ENCODE results near the gene SEMA5A. TPM values are rescaled to one million over a fixed set of nuclear protein-coding genes. Genes with fewer than 3 reads are reported as not detected.
A peak's percentile ranks its signal among the peaks of the same experiment; 100 is the strongest.

SEMA5A gene
- total RNA-seq, 1 donor from 2014 or later: 13.8 TPM

- Histone ChIP-seq H3K79me2 (ENCODE audit: insufficient read depth, low read length) (no peaks in the 10 kb centered on the region), H2AFZ (ENCODE audit: low read depth, low read length) (no peak overlapping the region)
- no peak overlapping the region for H3K4me3 Mint-ChIP-seq (ENCODE audit: unreplicated experiment)
These were observed 371.4 kb downstream of the SEMA5A start for GRCh38 chr5:9174446-9174845.

GRCh38 chr5:9173281-9174048 lies 372.4 kb downstream of the SEMA5A start:
- Histone ChIP-seq H3K4me2 (ENCODE audit: low read length) (peak overlapping the region; percentile 4), H3K27ac (ENCODE audit: low read depth, low read length) (peak overlapping the region; percentile 42), H3K79me2 (ENCODE audit: insufficient read depth, low read length) (no peaks in the 10 kb centered on the region), H3K27me3 (ENCODE audit: insufficient read depth, low read length) (no peaks in the 10 kb centered on the region), H3K9me3 (ENCODE audit: insufficient read depth, low read depth, low read length) (no peaks in the 10 kb centered on the region), H3K4me1 (ENCODE audit: insufficient read depth, low read length) (peaks cover 9% of the 10 kb centered on the region), H3K4me3 (ENCODE audit: insufficient read depth, low read depth, low read length) (no peak overlapping the region), H3K9ac (ENCODE audit: low read length) (no peak overlapping the region), H3K36me3 (ENCODE audit: insufficient read depth, low read length) (no peaks in the 10 kb centered on the region), H2AFZ (ENCODE audit: low read depth, low read length) (no peak overlapping the region), H4K20me1 (ENCODE audit: insufficient read depth, low read length) (no peaks in the 10 kb centered on the region)
- peaks cover 12% of the 10 kb centered on the region for H3K9me3 Mint-ChIP-seq (ENCODE audit: unreplicated experiment)
- no peak overlapping the region for H3K4me3 Mint-ChIP-seq (ENCODE audit: unreplicated experiment)
- H3K4me1 Mint-ChIP-seq (ENCODE audit: low read depth, unreplicated experiment): peaks cover 13% of the 10 kb centered on the region
- DNase-seq (ENCODE audit: low read depth): peak; percentile 29
- peaks cover 4% of the 10 kb centered on the region for H3K36me3 Mint-ChIP-seq (ENCODE audit: low read depth, unreplicated experiment)
- FAIRE-seq: peak; percentile 78
- TF ChIP-seq CTCF (IDR thresholded peaks at IDR 0.05; ENCODE audit: insufficient read depth, low read depth, low read length) (no peak), EZH2 (IDR thresholded peaks at IDR 0.05; ENCODE audit: insufficient read depth, low read length) (no peak)
- no peaks in the 10 kb centered on the region for H3K27me3 Mint-ChIP-seq (ENCODE audit: low read depth, unreplicated experiment)
- H3K27ac Mint-ChIP-seq (ENCODE audit: unreplicated experiment): no peak overlapping the region

More at GRCh38 chr5:9174446-9174845, 371.4 kb downstream of the SEMA5A start:
- H3K9me3 ChIP-seq (ENCODE audit: insufficient read depth, low read depth, low read length): no peaks in the 10 kb centered on the region
- Mint-ChIP-seq H3K9me3 (ENCODE audit: unreplicated experiment) (peaks cover 12% of the 10 kb centered on the region), H3K4me1 (ENCODE audit: low read depth, unreplicated experiment) (peaks cover 13% of the 10 kb centered on the region), H3K27ac (ENCODE audit: unreplicated experiment) (no peak overlapping the region), H3K27me3 (ENCODE audit: low read depth, unreplicated experiment) (no peaks in the 10 kb centered on the region), H3K36me3 (ENCODE audit: low read depth, unreplicated experiment) (peaks cover 4% of the 10 kb centered on the region)
- H3K4me1 ChIP-seq (ENCODE audit: insufficient read depth, low read length): peaks cover 9% of the 10 kb centered on the region
- FAIRE-seq (no peak), DNase-seq (ENCODE audit: low read depth) (no peak)
- TF ChIP-seq CTCF (IDR thresholded peaks at IDR 0.05; ENCODE audit: insufficient read depth, low read depth, low read length): no peak
- TF ChIP-seq EZH2 (IDR thresholded peaks at IDR 0.05; ENCODE audit: insufficient read depth, low read length): no peak
- no peak overlapping the region for H3K9ac ChIP-seq (ENCODE audit: low read length)
- peak overlapping the region; percentile 4 for H3K4me2 ChIP-seq (ENCODE audit: low read length)
- no peaks in the 10 kb centered on the region for H4K20me1 ChIP-seq (ENCODE audit: insufficient read depth, low read length)
- no peaks in the 10 kb centered on the region for H3K36me3 ChIP-seq (ENCODE audit: insufficient read depth, low read length)
- H3K4me3 ChIP-seq (ENCODE audit: insufficient read depth, low read depth, low read length): no peak overlapping the region
- no peaks in the 10 kb centered on the region for H3K27me3 ChIP-seq (ENCODE audit: insufficient read depth, low read length)
- H3K27ac ChIP-seq (ENCODE audit: low read depth, low read length): peak overlapping the region; percentile 42

- H3K27ac Mint-ChIP-seq (ENCODE audit: unreplicated experiment): no peak overlapping the region
- no peaks in the 10 kb centered on the region for H4K20me1 ChIP-seq (ENCODE audit: insufficient read depth, low read length)
- H3K9me3 Mint-ChIP-seq (ENCODE audit: unreplicated experiment): peaks cover 5% of the 10 kb centered on the region
- no peak for TF ChIP-seq CTCF (IDR thresholded peaks at IDR 0.05; ENCODE audit: insufficient read depth, low read depth, low read length)
- TF ChIP-seq EZH2 (IDR thresholded peaks at IDR 0.05; ENCODE audit: insufficient read depth, low read length): no peak
- DNase-seq (ENCODE audit: low read depth) (peak; percentile 21), FAIRE-seq (no peak)
- H3K27me3 Mint-ChIP-seq (ENCODE audit: low read depth, unreplicated experiment): no peaks in the 10 kb centered on the region
- no peak overlapping the region for H3K4me3 Mint-ChIP-seq (ENCODE audit: unreplicated experiment)
- peaks cover 8% of the 10 kb centered on the region for H3K4me1 Mint-ChIP-seq (ENCODE audit: low read depth, unreplicated experiment)
- no peak overlapping the region for H3K4me3 ChIP-seq (ENCODE audit: insufficient read depth, low read depth, low read length)
- H2AFZ ChIP-seq (ENCODE audit: low read depth, low read length): no peak overlapping the region
- no peak overlapping the region for H3K9ac ChIP-seq (ENCODE audit: low read length)
- H3K36me3 Mint-ChIP-seq (ENCODE audit: low read depth, unreplicated experiment): no peaks in the 10 kb centered on the region
- H3K9me3 ChIP-seq (ENCODE audit: insufficient read depth, low read depth, low read length): no peaks in the 10 kb centered on the region
- peaks cover 9% of the 10 kb centered on the region for H3K4me1 ChIP-seq (ENCODE audit: insufficient read depth, low read length)
- no peaks in the 10 kb centered on the region for H3K36me3 ChIP-seq (ENCODE audit: insufficient read depth, low read length)
- no peaks in the 10 kb centered on the region for H3K79me2 ChIP-seq (ENCODE audit: insufficient read depth, low read length)
- H3K27me3 ChIP-seq (ENCODE audit: insufficient read depth, low read length): no peaks in the 10 kb centered on the region
- H3K27ac ChIP-seq (ENCODE audit: low read depth, low read length): no peak overlapping the region
- H3K4me2 ChIP-seq (ENCODE audit: low read length): no peak overlapping the region
These were observed 375.8 kb downstream of the SEMA5A start for GRCh38 chr5:9170026-9170425.

Measured in astrocyte (in vitro differentiated cells and primary cell).